GM08714 (cell line): Measurements from ENCODE around the gene FRG2C.
"Not testable (repeated sequence)": the region's sequence is repeated elsewhere in the genome, so short reads cannot be mapped to it uniquely, and the experiment has no call there.

ENCODE experiments used
- H3K4me3 ChIP-seq: fragments of 200-500 bp; sonication (Bioruptor generic); 2 replicates; pipeline ENCODE4 v1.5.1; 2014; ENCODE audit warnings: mild to moderate bottlenecking, low read length, inconsistent platforms
- ZNF274 ChIP-seq: IDR thresholded peaks from 2 replicates; pipeline ENCODE4 v1.6.1; 2012; ENCODE audit warnings: mild to moderate bottlenecking, low read depth, low read length

The FRG2C gene

GRCh38 chr3:75669348-75670297, 5.5 kb downstream of the FRG2C start:
- not testable (repeated sequence) for H3K4me3 ChIP-seq

- H3K4me3 ChIP-seq: not testable (repeated sequence)
Measured at GRCh38 chr3:75670298-75671286, 6.5 kb downstream of the FRG2C start.

GRCh38 chr3:75671287-75672139, 7.4 kb downstream of the FRG2C start:
- not testable (repeated sequence) for H3K4me3 ChIP-seq

DNA sequence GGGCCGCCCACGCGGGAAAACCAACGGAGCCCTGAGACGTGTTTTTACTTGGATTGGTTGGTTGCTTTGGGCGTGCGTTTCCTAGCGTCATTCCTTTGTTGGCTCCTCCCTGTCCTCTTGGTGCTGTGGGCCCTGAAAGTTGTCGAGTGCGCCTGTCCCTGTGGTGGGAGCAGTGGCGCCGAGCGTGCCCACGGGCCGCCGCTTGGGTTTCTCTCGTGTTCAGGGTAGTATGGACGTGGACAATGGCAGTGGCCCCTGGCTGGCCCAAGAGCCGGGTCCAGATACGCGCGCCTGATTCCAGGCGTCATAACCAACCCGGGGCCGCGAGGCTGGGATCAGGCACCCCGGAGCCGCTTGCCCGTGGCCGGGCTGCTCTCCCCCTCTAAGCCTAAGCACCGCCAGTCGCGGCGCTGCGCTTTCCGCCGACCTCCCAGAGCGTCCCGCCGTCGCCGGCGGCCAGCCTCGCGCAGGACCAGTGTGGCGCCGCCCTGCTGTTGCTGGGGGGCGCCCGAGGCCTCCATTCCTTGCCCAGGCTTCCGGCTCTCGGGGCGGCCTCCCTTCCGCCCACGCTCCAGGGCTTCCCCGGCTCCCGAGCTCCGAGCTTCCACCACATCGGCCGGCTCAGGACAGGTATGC, 8.1 kb downstream of the FRG2C start:
- not testable (repeated sequence) for H3K4me3 ChIP-seq

DNA sequence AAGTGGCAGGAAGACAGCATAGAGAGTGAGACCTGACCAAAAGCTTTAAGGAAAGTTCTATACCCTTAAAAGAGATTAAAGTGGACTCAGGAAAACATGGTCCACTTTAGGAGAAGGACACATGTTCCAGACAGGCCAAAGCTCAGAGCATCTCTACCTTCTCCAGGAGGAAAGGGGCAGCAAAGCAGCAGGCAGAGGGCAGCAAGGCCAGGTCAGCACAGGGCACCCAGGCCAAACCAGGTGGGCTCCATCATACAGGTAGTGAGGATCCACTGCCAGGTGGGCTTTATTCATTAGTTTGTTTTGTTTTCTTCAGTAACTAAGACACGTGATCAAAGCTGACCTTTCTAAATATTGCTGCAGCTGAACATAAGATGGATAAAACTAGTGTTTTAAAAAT, 19.8 kb downstream of the FRG2C start:
- not testable (repeated sequence) for H3K4me3 ChIP-seq

GRCh38 chr3:75687323-75687722, 23.2 kb downstream of the FRG2C start:
- no peak for TF ChIP-seq ZNF274

GRCh38 chr3:75692061-75692460, 27.9 kb downstream of the FRG2C start:
- TF ChIP-seq ZNF274: no peak
- no peak overlapping the region for H3K4me3 ChIP-seq

More at GRCh38 chr3:75687323-75687722, 23.2 kb downstream of the FRG2C start:
- H3K4me3 ChIP-seq: no peak overlapping the region
